K562 (cell line): ENCODE results near the gene AKT1S1. TPM values are rescaled to one million over a fixed set of nuclear protein-coding genes. Genes with fewer than 3 reads are reported as not detected.
A peak's percentile ranks its signal among the peaks of the same experiment; 100 is the strongest.

Source experiments
- AFF4 ChIP-seq: sonication (generic); formaldehyde crosslinking; IDR thresholded peaks from 2 replicates; pipeline ENCODE4 v1.8.0; 2023; ENCODE audit warnings: mild to moderate bottlenecking, missing genetic modification reagents
- BMI1 ChIP-seq: fragments of 150-350 bp; IDR thresholded peaks from 2 replicates; pipeline ENCODE4 v1.6.1; 2014; ENCODE audit warnings: low read length
- CREB1 ChIP-seq, 2 experiments: sonication (generic) in 1 of 2; formaldehyde crosslinking in 1 of 2; IDR thresholded peaks; 2 replicates each; pipeline versions ENCODE4 v1.6.1 to v1.8.0; 2012 to 2022; ENCODE audit warnings: inconsistent platforms in 1 of 2, mild to moderate bottlenecking in 1 of 2, missing genetic modification reagents in 1 of 2, moderate library complexity in 1 of 2
- EGR1 ChIP-seq: fragments of 450-650 bp; conservative IDR thresholded peaks from 2 replicates; pipeline ENCODE4 v1.6.1; 2017; ENCODE audit warnings: mild to moderate bottlenecking
- EWSR1 ChIP-seq: fragments of 450-650 bp; IDR thresholded peaks from 2 replicates; pipeline ENCODE4 v1.6.1; 2018; ENCODE audit warnings: borderline replicate concordance, mild to moderate bottlenecking, low read depth, moderate library complexity; ENCODE audit not compliant: partially characterized antibody
- HMBOX1 ChIP-seq: sonication (generic); IDR thresholded peaks from 2 replicates; pipeline ENCODE4 v1.6.1; 2016
- KAT7 ChIP-seq: sonication (generic); formaldehyde crosslinking; IDR thresholded peaks from 2 replicates; pipeline ENCODE4 v1.8.0; 2022; ENCODE audit warnings: missing genetic modification reagents, mild to moderate bottlenecking, borderline replicate concordance
- L3MBTL2 ChIP-seq: fragments of 450-650 bp; IDR thresholded peaks from 2 replicates; pipeline ENCODE4 v1.6.1; 2016; ENCODE audit warnings: mild to moderate bottlenecking, moderate library complexity
- SMAD4 ChIP-seq: fragments of 250-450 bp; sonication (Bioruptor Pico); conservative IDR thresholded peaks from 2 replicates; pipeline ENCODE4 v1.8.0; 2021; ENCODE audit warnings: inconsistent platforms, mild to moderate bottlenecking, moderate library complexity
- STAG1 ChIP-seq: sonication (generic); formaldehyde crosslinking; IDR thresholded peaks from 2 replicates; pipeline ENCODE4 v1.5.0; 2020; ENCODE audit warnings: missing genetic modification reagents, borderline replicate concordance
- TEAD1 ChIP-seq, 2 experiments: fragments of 450-650 bp in 1 of 2; sonication (generic) in 1 of 2; formaldehyde crosslinking; IDR thresholded peaks; 2 replicates each; pipeline versions ENCODE4 v1.4.0 to v1.8.0; 2020 to 2022; ENCODE audit warnings: mild to moderate bottlenecking in 2 of 2, missing genetic modification reagents in 1 of 2
- YY1 ChIP-seq, 3 experiments: IDR thresholded peaks; 2 replicates each; pipeline ENCODE4 v1.6.1; 2011; ENCODE audit warnings: low read length in 2 of 3, mild to moderate bottlenecking in 2 of 3, moderate library complexity in 2 of 3, borderline replicate concordance in 1 of 3, control low read depth in 1 of 3, low read depth in 1 of 3; ENCODE audit not compliant: insufficient read depth in 3 of 3, insufficient replicate concordance in 2 of 3, control insufficient read depth in 1 of 3, insufficient read length in 1 of 3; ENCODE audit errors: extremely low read depth in 1 of 3
- ZNF280B ChIP-seq: fragments of 250-450 bp; sonication (Bioruptor Pico); IDR thresholded peaks from 2 replicates; pipeline ENCODE4 v1.5.1; 2021; ENCODE audit warnings: mild to moderate bottlenecking
- ZNF644 ChIP-seq: fragments of 200-800 bp; sonication (Bioruptor generic); IDR thresholded peaks from 2 replicates; pipeline ENCODE4 v1.6.1; 2016; ENCODE audit warnings: low read depth, missing genetic modification characterization, missing compliant biosample characterization
- ZNF695 ChIP-seq: fragments of 450-650 bp; formaldehyde crosslinking; IDR thresholded peaks from 2 replicates; pipeline ENCODE4 v1.4.0; 2020; ENCODE audit warnings: mild to moderate bottlenecking, moderate library complexity
- ZNF707 ChIP-seq: fragments of 250-450 bp; sonication (Bioruptor Pico); conservative IDR thresholded peaks from 2 replicates; pipeline ENCODE4 v1.8.0; 2022; ENCODE audit warnings: inconsistent platforms, mild to moderate bottlenecking, moderate library complexity
- polyA plus RNA-seq, 8 experiments: library from polyadenylated mRNA; depleted of rRNA in 4 of 8; stranded (reverse) in 5 of 8; unstranded in 3 of 8; fragments of >200 nt; fragmentation: Nextera tagmentation in 2 of 8; fragmentation: Illumina TruSeq in 1 of 8; extraction: Ambion mirVana in 2 of 8; extraction: Trizol in 1 of 8; gene quantifications; 2 replicates each; pipeline versions ENCODE4 v1.2.1 to v1.2.3, GENCODE V29; 2011 to 2014; ENCODE audit warnings: inconsistent platforms in 1 of 8, missing spikeins in 1 of 8
- total RNA-seq, 7 experiments: library from RNA; depleted of rRNA in 6 of 7; stranded (reverse); fragments of >200 nt in 6 of 7; fragmentation: Illumina TruSeq in 2 of 7; extraction: Trizol in 2 of 7; gene quantifications; 2 replicates each; pipeline versions ENCODE4 v1.2.1 to v1.2.3, GENCODE V29; 2011 to 2021; ENCODE audit warnings: low replicate concordance in 1 of 7

Gene AKT1S1
- total and polyA plus RNA-seq, 9 of the 15 experiments (the other 6 are each of a cell fraction or from before 2014, with no cell fraction given) = 1.2 to 50.3 (median 17.1) TPM

GRCh38 chr19:49924004-49924880 lies 47.1 kb upstream of the AKT1S1 start (continued):
- TF ChIP-seq HMBOX1 (no peak), ZNF280B (CRISPR knock-in tag) (no peak), STAG1 (no peak), YY1 (IDR thresholded peaks at IDR 0.05; ENCODE audit: borderline replicate concordance in 1 of 3, control insufficient read depth in 1 of 3, extremely low read depth in 1 of 3, insufficient read depth in 3 of 3, insufficient read length in 1 of 3, insufficient replicate concordance in 2 of 3, low read depth in 1 of 3, low read length in 2 of 3) (no peak), TEAD1 (CRISPR knock-in tag; IDR thresholded peaks at IDR 0.05) (0 out of 4 replicates have a peak, but pooled peaks of 1 of the 2 experiments have one; percentile 34), SMAD4 (peak; percentile 96), CREB1 (IDR thresholded peaks at IDR 0.05) (no peak), CREB1 (CRISPR knock-in tag; IDR thresholded peaks at IDR 0.05) (no peak), ZNF644 (tag) (no peak), ZNF707 (CRISPR knock-in tag) (peak; percentile 35; the same call in 1 of the 2 replicates), BMI1 (no peak), L3MBTL2 (peak; percentile 44; the same call in 1 of the 2 replicates), EGR1 (no peak), ZNF695 (CRISPR knock-in tag) (no peak), EWSR1 (no peak), KAT7 (0 out of 2 replicates have a peak, but pooled peaks have one; percentile 13), AFF4 (CRISPR knock-in tag) (peak; percentile 67; the same call in 1 of the 2 replicates)
